GM12892 (cell line): ENCODE measurements around the gene ZNF362.

Experiments used
- POLR2A ChIP-seq: IDR thresholded peaks from 2 replicates; pipeline ENCODE4 v1.6.1; 2011; ENCODE audit warnings: low read depth, low read length, control low read depth
- TAF1 ChIP-seq: IDR thresholded peaks from 2 replicates; pipeline ENCODE4 v1.6.1; 2011; ENCODE audit warnings: low read depth, mild to moderate bottlenecking, control low read depth, low read length, borderline replicate concordance

GRCh38 chr1:33330906-33331305, 74.6 kb downstream of the ZNF362 start:
- TF ChIP-seq POLR2A (no peak), TAF1 (no peak)
